K562 (cell line): ENCODE measurements around the gene ALOXE3.
A peak's percentile ranks its signal among the peaks of the same experiment; 100 is the strongest.

Experiments used
- HDAC8 ChIP-seq: fragments of 450-650 bp; IDR thresholded peaks from 2 replicates; pipeline ENCODE4 v1.6.1; 2016; ENCODE audit warnings: mild to moderate bottlenecking, missing genetic modification characterization, moderate library complexity, missing compliant biosample characterization
- KLF13 ChIP-seq: fragments of 450-650 bp; IDR thresholded peaks from 2 replicates; pipeline ENCODE4 v1.6.1; 2016; ENCODE audit warnings: missing genetic modification characterization, low read depth, mild to moderate bottlenecking, missing compliant biosample characterization, moderate library complexity, borderline replicate concordance
- MAFK ChIP-seq: IDR thresholded peaks from 2 replicates; pipeline ENCODE4 v1.6.1; 2011; ENCODE audit warnings: low read length, improper control_type of control experiment
- NFE2L1 ChIP-seq: fragments of 450-650 bp; IDR thresholded peaks from 2 replicates; pipeline ENCODE4 v1.6.1; 2016; ENCODE audit warnings: missing genetic modification characterization, low read depth, mild to moderate bottlenecking, missing compliant biosample characterization, moderate library complexity, borderline replicate concordance
- SNRNP70 ChIP-seq: fragments of 200-400 bp; formaldehyde crosslinking; optimal IDR thresholded peaks from 2 replicates; pipeline ENCODE3; 2017; ENCODE audit warnings: low read depth, low read length
- SP2 ChIP-seq: IDR thresholded peaks from 2 replicates; pipeline ENCODE4 v1.6.1; 2011; ENCODE audit warnings: mild to moderate bottlenecking, low read depth, low read length, moderate library complexity; ENCODE audit not compliant: poor library complexity, severe bottlenecking; ENCODE audit errors: extremely low read depth
- ZNF143 ChIP-seq: sonication (generic); formaldehyde crosslinking; IDR thresholded peaks from 2 replicates; pipeline ENCODE4 v1.9.0; 2022; ENCODE audit warnings: mild to moderate bottlenecking, missing genetic modification reagents
- TF ChIP-seq, protein P1 (sequence below), 3 experiments: IDR thresholded peaks in 2 of 3; conservative IDR thresholded peaks in 1 of 3; 2 replicates each; pipeline ENCODE4 v1.5.1; 2011 to 2012; ENCODE audit warnings: low read length in 3 of 3, mild to moderate bottlenecking in 3 of 3, control low read depth in 2 of 3, improper control_type of control experiment in 1 of 3, inconsistent platforms in 1 of 3, low read depth in 1 of 3, mixed read lengths in 1 of 3, moderate library complexity in 1 of 3; ENCODE audit not compliant: insufficient read depth in 2 of 3
- TF ChIP-seq, protein P2 (sequence below): fragments of 450-650 bp; IDR thresholded peaks from 2 replicates; pipeline ENCODE4 v1.6.1; 2017; ENCODE audit warnings: antibody characterized with exemption, mild to moderate bottlenecking

DNA sequence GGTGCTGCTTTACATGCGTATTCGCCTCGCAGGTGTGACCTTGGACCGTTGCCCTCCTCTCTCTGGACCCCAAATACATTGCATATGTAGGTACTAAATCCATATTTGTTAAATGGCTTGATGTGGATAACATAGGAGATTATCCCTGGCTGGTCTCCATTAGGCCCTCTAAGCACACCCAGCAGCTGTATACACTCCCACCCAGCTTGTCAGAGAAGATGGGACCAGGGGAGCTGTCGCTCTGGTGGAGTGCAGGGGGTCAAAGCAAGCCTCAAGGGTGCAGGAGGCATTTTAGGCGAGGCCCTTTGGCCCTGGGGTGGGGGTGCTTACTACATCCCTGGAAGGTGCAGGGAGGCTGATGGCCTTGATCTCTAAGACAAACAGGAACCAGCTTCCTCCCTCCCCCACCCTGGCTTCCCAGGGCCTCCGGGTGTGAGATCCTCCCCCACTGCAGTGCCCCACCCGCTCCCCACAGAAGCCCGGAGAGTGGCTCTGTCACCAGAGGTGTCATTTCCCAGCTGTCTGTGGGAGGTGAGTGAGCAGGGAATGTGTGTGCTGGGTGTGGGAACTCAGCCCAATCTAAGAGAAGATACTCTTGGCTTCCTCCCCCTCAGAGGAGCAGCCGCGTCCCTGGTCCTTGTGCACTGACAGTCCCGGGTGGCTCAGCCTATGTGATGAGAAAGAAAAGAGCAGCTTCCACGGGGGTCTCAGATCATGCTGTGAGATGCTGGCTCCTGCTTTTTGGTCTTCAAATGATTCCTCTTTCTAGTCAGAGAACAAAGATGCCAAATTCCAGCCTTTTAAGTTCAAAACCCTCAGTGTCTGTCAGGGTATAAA is 45.9 kb upstream of the ALOXE3 start:
- TF ChIP-seq, protein P1, sequence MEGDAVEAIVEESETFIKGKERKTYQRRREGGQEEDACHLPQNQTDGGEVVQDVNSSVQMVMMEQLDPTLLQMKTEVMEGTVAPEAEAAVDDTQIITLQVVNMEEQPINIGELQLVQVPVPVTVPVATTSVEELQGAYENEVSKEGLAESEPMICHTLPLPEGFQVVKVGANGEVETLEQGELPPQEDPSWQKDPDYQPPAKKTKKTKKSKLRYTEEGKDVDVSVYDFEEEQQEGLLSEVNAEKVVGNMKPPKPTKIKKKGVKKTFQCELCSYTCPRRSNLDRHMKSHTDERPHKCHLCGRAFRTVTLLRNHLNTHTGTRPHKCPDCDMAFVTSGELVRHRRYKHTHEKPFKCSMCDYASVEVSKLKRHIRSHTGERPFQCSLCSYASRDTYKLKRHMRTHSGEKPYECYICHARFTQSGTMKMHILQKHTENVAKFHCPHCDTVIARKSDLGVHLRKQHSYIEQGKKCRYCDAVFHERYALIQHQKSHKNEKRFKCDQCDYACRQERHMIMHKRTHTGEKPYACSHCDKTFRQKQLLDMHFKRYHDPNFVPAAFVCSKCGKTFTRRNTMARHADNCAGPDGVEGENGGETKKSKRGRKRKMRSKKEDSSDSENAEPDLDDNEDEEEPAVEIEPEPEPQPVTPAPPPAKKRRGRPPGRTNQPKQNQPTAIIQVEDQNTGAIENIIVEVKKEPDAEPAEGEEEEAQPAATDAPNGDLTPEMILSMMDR (IDR thresholded peaks at IDR 0.05 in 2 of 3, conservative IDR thresholded peaks at IDR 0.05 in 1 of 3; ENCODE audit: insufficient read depth in 2 of 3, low read depth in 1 of 3, low read length in 3 of 3), result no peak
- no peak for TF ChIP-seq NFE2L1 (tag)
- no peak for TF ChIP-seq SP2
- TF ChIP-seq, protein P2, sequence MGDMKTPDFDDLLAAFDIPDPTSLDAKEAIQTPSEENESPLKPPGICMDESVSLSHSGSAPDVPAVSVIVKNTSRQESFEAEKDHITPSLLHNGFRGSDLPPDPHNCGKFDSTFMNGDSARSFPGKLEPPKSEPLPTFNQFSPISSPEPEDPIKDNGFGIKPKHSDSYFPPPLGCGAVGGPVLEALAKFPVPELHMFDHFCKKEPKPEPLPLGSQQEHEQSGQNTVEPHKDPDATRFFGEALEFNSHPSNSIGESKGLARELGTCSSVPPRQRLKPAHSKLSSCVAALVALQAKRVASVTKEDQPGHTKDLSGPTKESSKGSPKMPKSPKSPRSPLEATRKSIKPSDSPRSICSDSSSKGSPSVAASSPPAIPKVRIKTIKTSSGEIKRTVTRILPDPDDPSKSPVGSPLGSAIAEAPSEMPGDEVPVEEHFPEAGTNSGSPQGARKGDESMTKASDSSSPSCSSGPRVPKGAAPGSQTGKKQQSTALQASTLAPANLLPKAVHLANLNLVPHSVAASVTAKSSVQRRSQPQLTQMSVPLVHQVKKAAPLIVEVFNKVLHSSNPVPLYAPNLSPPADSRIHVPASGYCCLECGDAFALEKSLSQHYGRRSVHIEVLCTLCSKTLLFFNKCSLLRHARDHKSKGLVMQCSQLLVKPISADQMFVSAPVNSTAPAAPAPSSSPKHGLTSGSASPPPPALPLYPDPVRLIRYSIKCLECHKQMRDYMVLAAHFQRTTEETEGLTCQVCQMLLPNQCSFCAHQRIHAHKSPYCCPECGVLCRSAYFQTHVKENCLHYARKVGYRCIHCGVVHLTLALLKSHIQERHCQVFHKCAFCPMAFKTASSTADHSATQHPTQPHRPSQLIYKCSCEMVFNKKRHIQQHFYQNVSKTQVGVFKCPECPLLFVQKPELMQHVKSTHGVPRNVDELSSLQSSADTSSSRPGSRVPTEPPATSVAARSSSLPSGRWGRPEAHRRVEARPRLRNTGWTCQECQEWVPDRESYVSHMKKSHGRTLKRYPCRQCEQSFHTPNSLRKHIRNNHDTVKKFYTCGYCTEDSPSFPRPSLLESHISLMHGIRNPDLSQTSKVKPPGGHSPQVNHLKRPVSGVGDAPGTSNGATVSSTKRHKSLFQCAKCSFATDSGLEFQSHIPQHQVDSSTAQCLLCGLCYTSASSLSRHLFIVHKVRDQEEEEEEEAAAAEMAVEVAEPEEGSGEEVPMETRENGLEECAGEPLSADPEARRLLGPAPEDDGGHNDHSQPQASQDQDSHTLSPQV, result 0 out of 2 replicates have a peak, but pooled peaks have one; percentile 68
- no peak for TF ChIP-seq SNRNP70
- TF ChIP-seq MAFK, result no peak
- TF ChIP-seq ZNF143 (CRISPR knock-in tag), result no peak
- TF ChIP-seq HDAC8, result no peak
- TF ChIP-seq KLF13 (tag), result no peak
